H9 (cell line): ENCODE data around the gene DAAM2. TPM values are rescaled to one million over a fixed set of nuclear protein-coding genes. Genes with fewer than 3 reads are reported as not detected.

ENCODE experiments used
- DNase-seq: peaks from one replicate; pipeline ENCODE4 v3.0.0-alpha.2; 2017
- H2AFZ ChIP-seq: one replicate; pipeline ENCODE4 v1.6.1; 2013; ENCODE audit warnings: mild to moderate bottlenecking, low read length, control low read depth, moderate library complexity
- H2AK5ac ChIP-seq: 2 replicates; pipeline ENCODE4 v1.6.1; 2013; ENCODE audit warnings: low read length, control low read depth, mixed read lengths; ENCODE audit not compliant: insufficient read length
- H2BK120ac ChIP-seq: one replicate; pipeline ENCODE4 v1.6.1; 2013; ENCODE audit warnings: low read depth, mild to moderate bottlenecking, low read length, control low read depth, inconsistent platforms; ENCODE audit not compliant: poor library complexity, severe bottlenecking
- H2BK12ac ChIP-seq: 2 replicates; pipeline ENCODE4 v1.6.1; 2013; ENCODE audit warnings: low read length, control low read depth, mixed read lengths, low read depth; ENCODE audit not compliant: insufficient read length
- H2BK15ac ChIP-seq: 2 replicates; pipeline ENCODE4 v1.6.1; 2013; ENCODE audit warnings: low read depth, low read length, control low read depth
- H2BK20ac ChIP-seq: one replicate; pipeline ENCODE4 v1.6.1; 2013; ENCODE audit warnings: low read depth, mild to moderate bottlenecking, low read length, control low read depth, inconsistent platforms; ENCODE audit not compliant: poor library complexity, severe bottlenecking
- H2BK5ac ChIP-seq: 2 replicates; pipeline ENCODE4 v1.6.1; 2013; ENCODE audit warnings: low read length, control low read depth, mixed read lengths; ENCODE audit not compliant: insufficient read length
- H3K14ac ChIP-seq: 2 replicates; pipeline ENCODE4 v1.6.1; 2013; ENCODE audit warnings: low read length, control low read depth; ENCODE audit not compliant: insufficient read depth
- H3K18ac ChIP-seq: 2 replicates; pipeline ENCODE4 v1.6.1; 2013; ENCODE audit warnings: low read depth, mild to moderate bottlenecking, mixed read lengths, low read length, control low read depth; ENCODE audit not compliant: insufficient read length
- H3K23ac ChIP-seq: 2 replicates; pipeline ENCODE4 v1.6.1; 2013; ENCODE audit warnings: low read length, control low read depth, mixed read lengths, low read depth; ENCODE audit not compliant: insufficient read length
- H3K23me2 ChIP-seq: 2 replicates; pipeline ENCODE4 v1.6.1; 2013; ENCODE audit warnings: low read depth, mild to moderate bottlenecking, mixed read lengths, low read length, control low read depth; ENCODE audit not compliant: insufficient read length, poor library complexity, severe bottlenecking
- H3K27ac ChIP-seq: 2 replicates; pipeline ENCODE4 v1.5.1; 2013; ENCODE audit warnings: low read length, control low read depth, mixed read lengths, low read depth; ENCODE audit not compliant: insufficient read length
- H3K27me3 ChIP-seq: 2 replicates; pipeline ENCODE4 v1.6.1; 2013; ENCODE audit warnings: low read length, control low read depth, inconsistent platforms; ENCODE audit not compliant: insufficient read depth
- H3K4ac ChIP-seq: 2 replicates; pipeline ENCODE4 v1.6.1; 2013; ENCODE audit warnings: low read depth, mild to moderate bottlenecking, control low read depth, inconsistent platforms, low read length, moderate library complexity
- H3K4me1 ChIP-seq: 2 replicates; pipeline ENCODE4 v1.6.1; 2013; ENCODE audit warnings: low read length, control low read depth, inconsistent platforms; ENCODE audit not compliant: insufficient read depth
- H3K4me2 ChIP-seq: 2 replicates; pipeline ENCODE4 v1.6.1; 2013; ENCODE audit warnings: low read length, control low read depth, mixed read lengths; ENCODE audit not compliant: insufficient read length, insufficient read depth
- H3K56ac ChIP-seq: 2 replicates; pipeline ENCODE4 v1.6.1; 2013; ENCODE audit warnings: low read depth, mild to moderate bottlenecking, mixed read lengths, low read length, control low read depth; ENCODE audit not compliant: insufficient read length
- H3K79me1 ChIP-seq: 2 replicates; pipeline ENCODE4 v1.6.1; 2013; ENCODE audit warnings: low read depth, mild to moderate bottlenecking, moderate library complexity, low read length, control low read depth, inconsistent platforms; ENCODE audit not compliant: insufficient read depth, poor library complexity, severe bottlenecking
- H3K79me2 ChIP-seq: 2 replicates; pipeline ENCODE4 v1.6.1; 2013; ENCODE audit warnings: low read length, control low read depth, inconsistent platforms; ENCODE audit not compliant: insufficient read depth
- H3K9ac ChIP-seq: 2 replicates; pipeline ENCODE4 v1.6.1; 2013; ENCODE audit warnings: low read length, control low read depth, mixed read lengths; ENCODE audit not compliant: insufficient read length; ENCODE audit errors: extremely low read depth
- H3K9me3 ChIP-seq: one replicate; pipeline ENCODE4 v1.6.1; 2013; ENCODE audit warnings: low read depth, low read length, inconsistent platforms; ENCODE audit not compliant: control insufficient read depth
- H3T11ph ChIP-seq: one replicate; pipeline ENCODE4 v1.6.1; 2013; ENCODE audit warnings: mild to moderate bottlenecking, low read length, control low read depth, inconsistent platforms
- H4K20me1 ChIP-seq: one replicate; pipeline ENCODE4 v1.6.1; 2013; ENCODE audit not compliant: control insufficient read depth, insufficient read length, insufficient read depth
- H4K5ac ChIP-seq: 2 replicates; pipeline ENCODE4 v1.6.1; 2013; ENCODE audit warnings: low read depth, mild to moderate bottlenecking, mixed read lengths, low read length, control low read depth; ENCODE audit not compliant: insufficient read length
- H4K8ac ChIP-seq: replicated peaks from 2 replicates; pipeline ENCODE4 v1.6.1; 2013; ENCODE audit warnings: low read length, control low read depth, mixed read lengths, low read depth; ENCODE audit not compliant: insufficient read length
- H4K91ac ChIP-seq: 2 replicates; pipeline ENCODE4 v1.6.1; 2013; ENCODE audit warnings: low read depth, mild to moderate bottlenecking, moderate library complexity, mixed read lengths, low read length, control low read depth; ENCODE audit not compliant: insufficient read length
- H3K27ac Mint-ChIP-seq, 3 experiments: 2 replicates in 2 of 3; 3 replicates in 1 of 3; pipeline ENCODE4 v1.8.0; 2020 to 2021; ENCODE audit warnings: mixed read lengths in 3 of 3, mild to moderate bottlenecking in 1 of 3, moderate library complexity in 1 of 3
- H3K27me3 Mint-ChIP-seq: 2 replicates; pipeline ENCODE4 v1.8.0; 2021; ENCODE audit warnings: low read depth, mild to moderate bottlenecking, moderate library complexity, mixed read lengths
- H3K36me3 Mint-ChIP-seq, 3 experiments: 2 replicates in 2 of 3; 3 replicates in 1 of 3; pipeline ENCODE4 v1.8.0; 2020 to 2021; ENCODE audit warnings: low read depth in 3 of 3, mixed read lengths in 3 of 3; ENCODE audit not compliant: insufficient read depth in 1 of 3
- H3K4me1 Mint-ChIP-seq, 2 experiments: 2 replicates each; pipeline ENCODE4 v1.8.0; 2020; ENCODE audit warnings: mixed read lengths in 2 of 2
- H3K4me3 Mint-ChIP-seq, 2 experiments: 2 replicates in 1 of 2; 3 replicates in 1 of 2; pipeline ENCODE4 v1.8.0; 2020 to 2021; ENCODE audit warnings: mild to moderate bottlenecking in 2 of 2, mixed read lengths in 2 of 2, moderate library complexity in 1 of 2
- H3K9me3 Mint-ChIP-seq, 2 experiments: 2 replicates in 1 of 2; 3 replicates in 1 of 2; pipeline ENCODE4 v1.8.0; 2020; ENCODE audit warnings: mild to moderate bottlenecking in 2 of 2, mixed read lengths in 2 of 2, moderate library complexity in 1 of 2
- CTCF ChIP-seq: fragments of 200-600 bp; sonication (generic); conservative IDR thresholded peaks from 3 replicates; pipeline ENCODE4 v1.8.0; 2021; ENCODE audit warnings: antibody characterized with exemption, mild to moderate bottlenecking
- WGBS: extraction: QIAGEN DNeasy Blood & Tissue Kit; methylation state at CpG from one replicate; pipeline ENCODE4 v1.1.7; 2013; ENCODE audit warnings: missing lambda C conversion rate, low lambda C conversion rate, mixed read lengths; ENCODE audit not compliant: insufficient read length; ENCODE audit errors: extremely low coverage; 5-methylcytosine and 5-hydroxymethylcytosine counted together
- total RNA-seq: library from RNA; stranded (reverse); gene quantifications from 2 replicates; pipeline ENCODE4 v1.2.1, GENCODE V29; 2021

DAAM2 gene
- total RNA-seq, 1 experiment from 2014 or later: 1.1 TPM

DNA sequence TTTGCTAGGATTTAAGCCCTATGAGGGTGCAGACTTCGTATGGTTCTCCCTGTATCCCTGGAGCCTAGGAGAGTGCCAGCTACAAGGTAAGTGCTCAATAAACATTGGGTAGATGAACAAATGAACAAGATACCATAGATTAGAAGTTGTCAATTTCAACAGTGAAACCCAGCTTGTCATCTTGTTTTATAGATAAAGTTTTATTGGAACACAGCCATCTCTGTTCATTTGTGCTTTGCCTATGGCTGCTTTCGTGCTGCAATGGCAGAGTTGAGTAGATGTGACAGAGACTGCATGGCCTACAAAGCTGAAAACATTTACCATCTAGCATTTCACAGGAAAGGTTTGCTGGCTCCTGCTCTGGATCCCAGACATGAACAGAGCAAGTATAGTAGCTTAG, 5.6 kb downstream of the DAAM2 start:
- H3K23ac ChIP-seq: no peak overlapping the region
- H2AK5ac ChIP-seq: no peak overlapping the region
- no peak overlapping the region for H2BK5ac ChIP-seq
- H4K5ac ChIP-seq: no peak overlapping the region
- H2BK12ac ChIP-seq: no peak overlapping the region
- Mint-ChIP-seq H3K27me3 (peaks cover 30% of the 10 kb centered on the region), H3K9me3 (no peaks in the 10 kb centered on the region), H3K27ac (no peak overlapping the region), H3K36me3 (no peaks in the 10 kb centered on the region), H3K4me1 (peaks cover 4 to 23% of the 10 kb centered on the region in 2 experiments), H3K4me3 (no peak overlapping the region)
- no peak overlapping the region for H3K4ac ChIP-seq
- H3K14ac ChIP-seq: no peak overlapping the region
- no peak overlapping the region for H2BK120ac ChIP-seq
- H3K4me1 ChIP-seq: peaks cover 5% of the 10 kb centered on the region; the same call in 1 of the 2 replicates
- H3K27ac ChIP-seq: no peak overlapping the region
- H2BK15ac ChIP-seq: no peak overlapping the region
- peaks cover 5% of the 10 kb centered on the region; the same call in 1 of the 2 replicates for H3K27me3 ChIP-seq
- no peaks in the 10 kb centered on the region for H3K79me2 ChIP-seq
- H3K79me1 ChIP-seq: no peaks in the 10 kb centered on the region
- H2BK20ac ChIP-seq: no peak overlapping the region
- H3K9me3 ChIP-seq: no peaks in the 10 kb centered on the region
- H3K56ac ChIP-seq: no peak overlapping the region
- no peak overlapping the region for H2AFZ ChIP-seq
- no peak overlapping the region for H4K8ac ChIP-seq
- peaks cover 2% of the 10 kb centered on the region for H3K23me2 ChIP-seq
- no peak overlapping the region for H3K4me2 ChIP-seq
- H3T11ph ChIP-seq: no peak overlapping the region
- no CpG with 5 or more reads among the region's 2 CpGs for WGBS
- no peak for DNase-seq
- H4K20me1 ChIP-seq: no peaks in the 10 kb centered on the region
- no peak for TF ChIP-seq CTCF
- H3K9ac ChIP-seq: no peak overlapping the region
- no peak overlapping the region for H4K91ac ChIP-seq
- no peak overlapping the region for H3K18ac ChIP-seq
